Gastroesophageal sphincter (tissue), 4 donors: Measurements from ENCODE around the gene DCXR. TPM values are rescaled to one million over a fixed set of nuclear protein-coding genes. Genes with fewer than 3 reads are reported as not detected.

ENCODE experiments used
- ATAC-seq: fragments of 150-250 bp; one replicate; pipeline ENCODE4 v1.9.1; 2016; ENCODE audit warnings: mild to moderate bottlenecking, moderate library complexity
- H3K27ac ChIP-seq, 4 donors: fragments of 200-600 bp; sonication (generic) in 3 of 4; 1 replicate in 3 of 4; 2 replicates in 1 of 4; pipeline ENCODE4 v1.5.1; 2016 to 2019
- H3K27me3 ChIP-seq: fragments of 200-600 bp; sonication (generic); one replicate; pipeline ENCODE4 v1.5.1; 2019
- H3K36me3 ChIP-seq, 2 donors: fragments of 200-600 bp; sonication (generic); one replicate each; pipeline ENCODE4 v1.5.1; 2019; ENCODE audit warnings: control low read depth in 1 of 2
- H3K4me1 ChIP-seq, 3 donors: fragments of 200-600 bp; sonication (generic); 1 replicate in 2 of 3; 2 replicates in 1 of 3; pipeline ENCODE4 v1.5.1; 2016 to 2019; ENCODE audit warnings: control low read depth in 2 of 3
- H3K4me3 ChIP-seq, 2 donors: fragments of 200-600 bp; sonication (generic); one replicate each; pipeline ENCODE4 v1.5.1; 2019; ENCODE audit warnings: mild to moderate bottlenecking in 1 of 2, moderate library complexity in 1 of 2
- H3K9me3 ChIP-seq, 3 donors: fragments of 200-600 bp; sonication (generic); one replicate each; pipeline ENCODE4 v1.5.1; 2017 to 2019; ENCODE audit warnings: control low read depth in 2 of 3
- EP300 ChIP-seq: sonication (generic); formaldehyde crosslinking; IDR thresholded peaks from one replicate; pipeline ENCODE4 v1.6.1; 2017; ENCODE audit warnings: antibody characterized with exemption, mild to moderate bottlenecking
- POLR2A ChIP-seq, 2 donors: fragments of 450-650 bp; IDR thresholded peaks; one replicate each; pipeline ENCODE4 v1.6.1; 2017; ENCODE audit warnings: antibody characterized with exemption in 2 of 2, mild to moderate bottlenecking in 2 of 2, moderate library complexity in 1 of 2
- POLR2AphosphoS5 ChIP-seq: sonication (generic); formaldehyde crosslinking; IDR thresholded peaks from one replicate; pipeline ENCODE4 v1.6.1; 2017; ENCODE audit warnings: antibody characterized with exemption
- WGBS, 2 donors: methylation state at CpG; one replicate each; pipeline ENCODE4 v1.1.5; 2018; ENCODE audit warnings: low coverage in 1 of 2; 5-methylcytosine and 5-hydroxymethylcytosine counted together
- total RNA-seq, 4 donors: library from RNA; depleted of rRNA; stranded (reverse); fragments of >200 nt; gene quantifications; one replicate each; pipeline ENCODE4 v1.1.0, GENCODE V29; 2016
- TF ChIP-seq, protein P1 (sequence below), 4 experiments: fragments of 200-600 bp in 2 of 4; fragments of 450-650 bp in 2 of 4; sonication (generic) in 1 of 4; IDR thresholded peaks; one replicate each; pipeline ENCODE4 v1.5.1; 2017 to 2019; ENCODE audit warnings: antibody characterized with exemption in 4 of 4, mild to moderate bottlenecking in 2 of 4, moderate library complexity in 2 of 4

DCXR gene
- total RNA-seq, 4 donors from 2014 or later, result 70.7 to 140 (median 108) TPM

GRCh38 chr17:82036634-82037091, 834 bp downstream of the DCXR start:
- no peaks in the 10 kb centered on the region for H3K9me3 ChIP-seq
- peaks cover 8% of the 10 kb centered on the region for H3K27me3 ChIP-seq
- TF ChIP-seq, protein P1, sequence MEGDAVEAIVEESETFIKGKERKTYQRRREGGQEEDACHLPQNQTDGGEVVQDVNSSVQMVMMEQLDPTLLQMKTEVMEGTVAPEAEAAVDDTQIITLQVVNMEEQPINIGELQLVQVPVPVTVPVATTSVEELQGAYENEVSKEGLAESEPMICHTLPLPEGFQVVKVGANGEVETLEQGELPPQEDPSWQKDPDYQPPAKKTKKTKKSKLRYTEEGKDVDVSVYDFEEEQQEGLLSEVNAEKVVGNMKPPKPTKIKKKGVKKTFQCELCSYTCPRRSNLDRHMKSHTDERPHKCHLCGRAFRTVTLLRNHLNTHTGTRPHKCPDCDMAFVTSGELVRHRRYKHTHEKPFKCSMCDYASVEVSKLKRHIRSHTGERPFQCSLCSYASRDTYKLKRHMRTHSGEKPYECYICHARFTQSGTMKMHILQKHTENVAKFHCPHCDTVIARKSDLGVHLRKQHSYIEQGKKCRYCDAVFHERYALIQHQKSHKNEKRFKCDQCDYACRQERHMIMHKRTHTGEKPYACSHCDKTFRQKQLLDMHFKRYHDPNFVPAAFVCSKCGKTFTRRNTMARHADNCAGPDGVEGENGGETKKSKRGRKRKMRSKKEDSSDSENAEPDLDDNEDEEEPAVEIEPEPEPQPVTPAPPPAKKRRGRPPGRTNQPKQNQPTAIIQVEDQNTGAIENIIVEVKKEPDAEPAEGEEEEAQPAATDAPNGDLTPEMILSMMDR (IDR thresholded peaks at IDR 0.05), result no peak
- TF ChIP-seq EP300 (no peak), POLR2A (IDR thresholded peaks at IDR 0.05) (no peak), POLR2AphosphoS5 (no peak)
- no peak for ATAC-seq
- peak overlapping the region; percentile 51 to 90 for H3K4me3 ChIP-seq
- H3K36me3 ChIP-seq, result peaks cover 0 to 18% of the 10 kb centered on the region in 2 donors
- WGBS, 2 donors, result 57% methylated on average over 4 of the region's 23 CpGs; no CpG with 5 or more reads in 1 of the 2 donors
- H3K27ac ChIP-seq, result peak overlapping the region; percentile 60 to 99 (median 94)
- H3K4me1 ChIP-seq, result peaks cover 0 to 35% (median 12%) of the 10 kb centered on the region in 3 donors

DNA sequence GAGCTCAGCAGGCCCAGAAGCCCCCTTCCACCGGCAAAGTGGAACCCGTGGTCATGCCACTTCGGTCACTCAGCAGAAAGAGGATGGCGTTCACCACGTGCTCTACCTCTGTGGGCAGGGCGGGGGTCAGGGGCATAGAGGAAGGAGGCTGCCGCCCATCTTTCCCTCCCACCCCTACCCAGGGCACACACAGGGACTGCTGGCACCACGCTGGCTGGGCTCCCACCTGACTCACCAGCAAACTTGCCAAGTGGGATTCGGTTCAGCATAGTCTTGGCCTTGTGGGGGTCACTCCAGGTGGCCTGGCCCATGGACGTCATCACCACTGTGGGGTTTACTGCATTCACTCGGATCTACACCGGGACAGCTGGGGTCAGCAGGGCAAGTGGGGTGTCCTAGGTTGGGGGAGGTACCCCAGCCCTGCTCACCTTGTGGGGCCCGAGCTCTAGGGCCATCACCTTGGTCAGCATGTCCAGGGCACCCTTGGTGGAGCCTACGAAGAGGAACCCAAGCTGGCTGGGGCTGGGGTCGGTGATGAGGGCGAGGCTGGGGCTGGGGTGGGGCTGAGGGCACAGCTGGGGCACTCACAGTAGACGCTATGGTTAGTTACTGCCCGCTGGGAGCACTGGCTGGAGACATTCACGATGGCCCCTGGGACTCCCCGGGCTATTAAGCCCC, 1.4 kb downstream of the DCXR start:
- TF ChIP-seq POLR2AphosphoS5, result no peak
- TF ChIP-seq EP300, result no peak
- TF ChIP-seq, protein P1 (IDR thresholded peaks at IDR 0.05), result no peak
- TF ChIP-seq POLR2A (IDR thresholded peaks at IDR 0.05), result no peak
- 73% methylated on average over 3 of the region's 20 CpGs; no CpG with 5 or more reads in 1 of the 2 donors for WGBS, 2 donors
- ATAC-seq, result no peak
- Histone ChIP-seq H3K36me3 (peaks cover 0 to 18% of the 10 kb centered on the region in 2 donors), H3K4me3 (peak overlapping the region in 1 of 2 donors; percentile 90), H3K4me1 (peaks cover 0 to 37% (median 14%) of the 10 kb centered on the region in 3 donors), H3K27ac (peak overlapping the region in 3 of 4 donors; percentile 91 to 99 (median 97)), H3K9me3 (no peaks in the 10 kb centered on the region), H3K27me3 (peaks cover 8% of the 10 kb centered on the region)

GRCh38 chr17:82035488-82035887, 2.0 kb downstream of the DCXR start:
- TF ChIP-seq EP300 (no peak), POLR2A (IDR thresholded peaks at IDR 0.05) (no peak), POLR2AphosphoS5 (no peak)
- TF ChIP-seq, protein P1 (IDR thresholded peaks at IDR 0.05), result no peak
- H3K27ac ChIP-seq, result no peak overlapping the region
- H3K36me3 ChIP-seq, result peaks cover 0 to 18% of the 10 kb centered on the region in 2 donors
- peaks cover 0 to 44% (median 18%) of the 10 kb centered on the region in 3 donors for H3K4me1 ChIP-seq
- no peak overlapping the region for H3K4me3 ChIP-seq
- H3K27me3 ChIP-seq, result peaks cover 8% of the 10 kb centered on the region
- no peak for ATAC-seq
- H3K9me3 ChIP-seq, result no peaks in the 10 kb centered on the region
- WGBS, 2 donors, result 81 to 96% methylated on average over 3 to 5 of the region's 8 CpGs

DNA sequence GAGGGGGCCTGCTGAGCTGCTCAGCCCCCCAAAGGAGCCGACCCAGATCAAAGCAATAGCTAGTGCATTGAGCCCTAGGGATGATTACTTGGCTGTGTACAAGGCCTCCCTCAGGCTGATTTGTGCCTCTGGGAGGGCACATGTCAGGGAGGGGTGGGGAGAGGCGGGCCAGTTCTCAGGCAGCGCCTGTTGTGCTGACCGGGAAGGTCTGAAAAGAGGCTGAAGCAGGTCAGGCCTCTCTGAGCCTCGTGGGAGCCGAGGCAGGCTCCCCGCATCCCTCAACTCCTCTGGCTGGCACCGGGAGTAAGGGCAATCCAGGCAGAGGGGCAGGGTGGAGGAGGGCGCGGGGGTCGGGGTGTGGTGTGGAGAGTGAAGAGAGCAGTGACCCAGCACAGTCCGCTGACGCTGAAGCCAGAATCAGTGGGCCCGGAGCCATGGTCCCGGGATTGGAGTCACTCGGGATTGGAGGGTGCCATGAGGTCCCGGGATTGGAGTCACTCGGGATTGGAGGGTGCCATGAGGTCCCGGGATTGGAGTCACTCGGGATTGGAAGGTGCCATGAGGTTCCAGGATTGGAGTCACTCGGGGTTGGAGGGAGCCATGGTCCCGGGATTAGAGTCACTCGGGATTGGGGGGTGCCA, 3.0 kb downstream of the DCXR start:
- Histone ChIP-seq H3K27me3 (peaks cover 8% of the 10 kb centered on the region), H3K36me3 (peaks cover 0 to 18% of the 10 kb centered on the region in 2 donors), H3K4me1 (peaks cover 0 to 52% (median 25%) of the 10 kb centered on the region in 3 donors), H3K27ac (no peak overlapping the region), H3K9me3 (no peaks in the 10 kb centered on the region), H3K4me3 (no peak overlapping the region)
- ATAC-seq, result no peak
- no peak for TF ChIP-seq EP300
- TF ChIP-seq, protein P1 (IDR thresholded peaks at IDR 0.05), result no peak
- TF ChIP-seq POLR2A (IDR thresholded peaks at IDR 0.05), result no peak
- TF ChIP-seq POLR2AphosphoS5, result no peak
- 83% methylated on average over 10 of the region's 23 CpGs; no CpG with 5 or more reads in 1 of the 2 donors for WGBS, 2 donors
